ENCODE data around the gene HSPA5.

HSPA5 gene

DNA sequence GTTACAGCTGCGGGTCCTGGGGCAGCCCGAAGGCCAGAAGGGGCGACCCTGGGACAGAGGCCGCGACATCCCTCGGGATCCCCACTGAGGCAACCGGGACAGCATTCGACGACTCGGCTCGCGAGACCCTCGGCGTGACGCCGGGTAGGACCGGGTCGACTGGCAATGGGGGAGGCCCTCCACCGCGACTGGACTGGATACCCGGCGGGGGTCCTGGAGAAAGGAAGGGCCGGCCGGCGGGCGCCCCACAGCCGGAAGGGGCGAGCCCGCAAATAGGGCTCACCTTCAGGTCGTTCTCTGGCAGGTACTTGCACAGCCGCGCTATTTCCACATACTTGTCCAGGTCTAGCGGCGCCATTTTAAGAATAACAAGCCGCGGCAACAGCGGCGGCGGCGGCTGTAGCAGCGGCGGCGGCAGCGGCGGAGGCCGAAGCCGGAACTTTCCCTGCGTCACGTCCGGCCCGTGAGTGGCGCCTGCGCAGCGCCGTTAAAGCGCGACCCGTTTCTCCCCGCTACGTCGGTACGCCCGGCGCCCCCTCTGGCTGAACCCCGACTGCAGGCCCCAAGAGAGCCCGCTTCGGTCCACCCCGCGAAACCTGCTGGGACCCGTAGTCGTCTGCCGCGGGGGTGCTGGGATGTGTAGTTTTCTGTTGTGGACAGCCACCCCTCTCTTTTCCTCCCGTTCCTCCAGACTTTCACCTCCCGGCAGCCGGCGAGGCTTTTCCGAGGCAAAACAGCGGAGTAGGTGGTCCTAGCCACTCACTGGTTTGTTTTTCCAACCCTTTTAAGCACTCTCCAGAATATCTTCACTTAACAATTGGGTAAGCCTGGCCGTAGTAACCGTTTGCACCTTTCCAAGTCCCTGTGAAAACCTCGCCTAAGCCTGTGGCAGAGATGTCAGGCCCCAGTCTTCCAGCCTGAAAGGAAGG lies 51.5 kb downstream of the HSPA5 start, which contains the start of gene PPP6C:
Gene PPP6C, minus strand, starts transcription at position 443 of the 929 bp plus-strand sequence. Its CDS starts 85 bp downstream, at position 358.
- peak; percentile 65 to 97 (median 95) for DNase-seq

DNA sequence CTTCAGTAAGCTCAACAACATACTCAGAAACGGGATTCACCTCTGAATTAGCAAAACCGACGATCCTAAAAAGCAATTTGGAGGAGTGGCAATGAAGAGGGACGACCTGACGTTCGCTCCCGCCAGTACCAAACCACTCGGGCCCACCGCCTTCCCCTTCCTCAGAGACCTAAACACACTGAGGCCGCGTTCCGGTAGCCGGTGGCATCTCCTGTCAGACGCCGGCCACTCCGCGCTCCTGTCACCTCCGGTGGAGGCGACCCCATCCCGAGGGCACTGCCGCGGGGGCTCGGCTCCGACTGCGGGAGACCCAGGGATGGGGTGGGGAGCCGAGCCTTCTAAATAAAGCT lies 52.2 kb downstream of the HSPA5 start:
- DNase-seq: peak in 2 of 14 donors; percentile 27 to 29

Data from C1 segment of cervical spinal cord (tissue), 14 donors.